HG02840 (cell line): ENCODE data around the gene SLK.
A peak's percentile ranks its signal among the peaks of the same experiment; 100 is the strongest.

ENCODE experiments used
- ATAC-seq: cut with Tn5 transposase; IDR thresholded peaks from one replicate; pipeline ENCODE4 v1.9.1; 2021; ENCODE audit warnings: mild to moderate bottlenecking, moderate library complexity, moderate number of reproducible peaks; ENCODE audit not compliant: unreplicated experiment, low FRiP score

Gene SLK

GRCh38 chr10:103939522-103939921, 27.4 kb upstream of the SLK start:
- no peak for ATAC-seq

- no peak for ATAC-seq
Measured at GRCh38 chr10:103941801-103942200, 25.1 kb upstream of the SLK start.

GRCh38 chr10:103942866-103943265, 24.1 kb upstream of the SLK start:
- ATAC-seq, result no peak

GRCh38 chr10:103947799-103948516, 19.0 kb upstream of the SLK start:
- no peak for ATAC-seq

- ATAC-seq, result no peak
Measured at GRCh38 chr10:103949728-103950127, 17.2 kb upstream of the SLK start.

GRCh38 chr10:103951183-103951582, 15.8 kb upstream of the SLK start:
- ATAC-seq, result no peak

DNA sequence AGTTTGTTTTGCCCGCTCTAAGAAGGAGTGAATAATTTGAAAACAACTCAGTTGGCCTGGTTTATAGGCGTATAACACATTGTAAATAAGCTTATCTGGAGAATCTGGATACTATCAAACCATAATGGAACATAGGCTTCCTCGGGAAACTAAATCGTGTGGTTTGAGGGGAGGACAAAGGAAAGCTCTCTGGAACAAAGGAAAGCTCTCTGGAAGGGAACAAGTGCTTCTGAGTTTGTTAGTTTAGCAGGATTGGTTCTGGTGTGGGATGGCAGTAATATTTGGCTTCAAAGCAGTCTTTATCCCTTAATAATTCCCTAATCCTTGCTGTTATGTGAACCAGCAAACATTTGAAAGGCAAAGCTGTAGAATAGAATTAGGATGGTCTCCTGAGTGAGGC, 15.0 kb upstream of the SLK start:
- ATAC-seq, result no peak

DNA sequence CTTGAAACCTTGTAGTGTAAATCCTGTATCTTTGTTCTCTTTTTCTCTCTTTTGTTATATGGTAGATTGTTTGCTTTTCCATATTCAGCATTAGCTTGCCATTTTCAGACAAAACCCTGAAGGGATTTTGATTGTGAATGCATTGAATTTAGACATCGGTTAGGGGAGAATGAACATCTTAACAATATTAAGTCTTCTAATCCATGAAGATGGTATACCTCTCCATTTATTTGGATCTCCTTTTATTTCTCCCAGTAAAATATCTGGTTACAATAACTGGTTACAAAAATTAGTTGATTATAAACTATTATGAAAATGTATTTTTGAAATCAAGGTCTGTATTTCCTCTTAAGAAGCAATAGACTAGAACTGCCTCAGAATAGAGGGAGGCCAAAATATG, 12.4 kb upstream of the SLK start:
- ATAC-seq, result no peak

DNA sequence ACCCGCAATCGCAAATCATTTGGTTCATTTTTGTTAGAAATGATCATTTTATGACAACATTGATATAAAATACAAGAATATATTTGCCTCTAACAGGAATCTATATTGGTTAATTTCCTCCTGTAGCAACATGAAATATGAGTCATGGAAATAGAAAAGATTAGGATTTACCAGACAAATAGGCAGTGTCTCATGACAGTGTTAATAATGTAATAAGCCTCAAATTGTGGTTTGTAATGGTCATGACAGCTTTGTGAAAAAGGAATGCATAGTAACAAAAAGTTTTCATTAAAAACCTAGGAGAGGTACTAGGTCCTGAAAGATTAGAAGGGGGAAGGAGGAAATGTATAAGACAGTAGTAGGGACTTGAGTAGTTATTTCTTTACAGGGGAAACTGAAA, 7.9 kb upstream of the SLK start:
- no peak for ATAC-seq

DNA sequence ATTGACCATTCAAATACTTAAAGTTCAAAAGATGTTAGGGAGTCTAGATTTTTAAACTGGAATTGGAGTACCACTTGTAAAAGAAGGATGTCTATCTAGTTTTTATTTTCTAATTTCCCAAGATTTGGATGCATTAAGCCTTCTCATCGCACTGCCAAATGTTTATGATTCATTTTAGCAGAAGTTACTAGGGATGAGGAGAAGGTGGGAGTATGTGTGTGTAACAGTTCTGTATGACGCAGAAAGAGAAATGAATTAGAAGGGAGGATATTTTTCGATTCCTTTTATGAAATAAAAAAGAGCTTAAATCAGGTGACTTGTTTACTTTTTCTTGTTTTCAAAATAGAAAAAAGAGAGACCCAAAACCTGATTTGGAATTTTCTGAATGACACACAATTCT, 6.8 kb upstream of the SLK start:
- no peak for ATAC-seq

DNA sequence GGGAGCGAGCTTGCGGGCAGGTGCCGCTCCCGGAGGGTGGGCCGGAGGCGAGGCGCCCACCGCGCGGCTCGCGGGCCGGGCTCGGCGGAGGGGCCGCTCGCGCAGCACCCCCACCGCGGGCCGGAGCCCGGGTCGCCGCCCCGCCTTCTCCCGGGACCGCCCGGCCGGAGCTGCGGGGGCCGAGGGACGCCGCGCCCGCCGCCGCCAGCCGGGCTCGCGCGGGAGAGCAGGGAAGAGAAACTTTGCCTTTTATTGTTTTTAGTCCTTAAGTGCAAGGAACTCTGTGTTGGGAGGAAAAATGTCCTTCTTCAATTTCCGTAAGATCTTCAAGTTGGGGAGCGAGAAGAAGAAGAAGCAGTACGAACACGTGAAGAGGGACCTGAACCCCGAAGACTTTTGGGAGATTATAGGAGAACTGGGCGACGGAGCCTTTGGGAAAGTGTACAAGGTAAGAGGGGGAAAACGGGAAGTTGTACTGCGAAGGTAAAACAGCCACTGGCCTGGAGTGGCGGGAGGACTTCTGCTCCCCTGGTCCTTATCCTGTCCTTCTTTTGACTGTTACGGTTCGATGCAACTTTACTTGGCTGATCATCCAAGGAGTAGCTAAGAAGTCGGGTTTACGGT, 620 bp downstream of the SLK start:
- peak; percentile 43 for ATAC-seq

- no peak for ATAC-seq
Measured at GRCh38 chr10:103968441-103969391, 1.8 kb downstream of the SLK start.

GRCh38 chr10:103969436-103969835, 2.5 kb downstream of the SLK start:
- ATAC-seq, result no peak

DNA sequence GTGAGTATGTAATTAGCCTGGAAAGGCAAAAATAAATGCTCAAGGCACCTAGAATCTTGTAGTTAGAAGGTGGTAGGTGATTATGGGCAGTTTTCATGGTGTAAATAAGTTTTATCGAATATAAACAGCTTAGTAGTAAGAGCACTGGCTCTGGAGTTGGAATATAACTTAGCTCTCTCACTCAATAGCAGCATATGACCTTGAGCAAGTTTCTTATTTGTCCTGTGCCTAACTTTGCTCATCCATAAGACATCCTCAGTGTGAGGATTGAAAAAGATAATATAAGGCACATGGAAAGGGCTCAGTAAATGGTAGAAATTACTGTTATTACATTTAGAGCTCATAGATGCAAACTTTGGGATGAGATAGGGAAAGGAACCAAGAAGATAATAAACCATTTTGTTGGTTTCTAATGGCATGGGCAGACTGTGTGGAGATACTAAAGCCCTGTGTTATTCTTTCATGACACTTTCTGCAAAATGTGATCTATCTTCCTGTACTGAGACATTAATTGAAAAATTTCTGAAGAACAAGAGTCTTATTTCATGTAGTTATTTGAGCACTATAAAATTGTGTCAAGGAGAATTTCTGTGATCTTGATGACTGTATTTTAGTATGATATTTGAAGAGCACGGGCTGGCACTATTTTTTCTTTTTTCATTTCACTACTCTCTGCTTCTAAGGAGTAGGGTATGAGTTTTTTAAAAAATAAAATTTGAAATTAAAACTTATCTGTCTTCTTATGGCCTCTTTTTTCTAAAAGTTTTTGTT, 3.1 kb downstream of the SLK start:
- ATAC-seq, result no peak

GRCh38 chr10:103975169-103975568, 8.2 kb downstream of the SLK start:
- no peak for ATAC-seq

DNA sequence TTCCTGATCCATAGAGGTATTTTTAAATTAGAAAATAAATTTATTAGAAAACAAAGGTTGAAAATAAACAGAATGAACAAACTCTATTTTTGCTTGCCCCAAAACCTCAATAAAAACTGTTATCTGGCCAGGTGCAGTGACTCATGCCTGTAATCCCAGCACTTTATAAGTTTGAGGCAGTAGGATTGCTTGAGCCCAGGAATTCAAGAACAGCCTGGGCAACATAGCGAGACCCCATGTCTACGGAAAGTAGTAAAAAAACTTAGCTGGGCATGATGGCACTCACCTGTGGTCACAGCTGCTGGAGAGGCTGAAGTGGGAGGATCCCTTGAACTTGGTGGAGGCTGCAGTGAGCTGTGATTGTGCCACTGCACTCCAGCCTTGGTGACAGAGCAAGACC, 10.3 kb downstream of the SLK start:
- no peak for ATAC-seq

DNA sequence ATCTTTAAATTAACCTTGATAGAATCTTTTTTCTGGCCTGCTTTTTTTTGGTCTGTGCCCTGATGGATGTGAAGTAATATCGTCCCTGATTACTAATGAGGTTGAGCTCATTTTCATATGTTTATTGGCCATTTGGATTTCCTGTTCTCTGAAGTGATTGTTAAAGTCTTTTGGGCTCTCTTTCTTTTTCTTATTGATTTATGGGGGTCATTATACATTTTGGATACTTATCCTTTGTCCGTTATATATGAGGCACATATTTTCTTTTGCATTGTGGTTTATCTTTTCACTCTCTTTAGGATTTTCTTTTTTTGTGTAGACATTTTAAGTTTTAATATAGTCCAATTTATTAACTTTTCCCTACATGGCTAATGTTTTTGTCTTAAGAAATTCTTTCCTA, 12.6 kb downstream of the SLK start:
- no peak for ATAC-seq

DNA sequence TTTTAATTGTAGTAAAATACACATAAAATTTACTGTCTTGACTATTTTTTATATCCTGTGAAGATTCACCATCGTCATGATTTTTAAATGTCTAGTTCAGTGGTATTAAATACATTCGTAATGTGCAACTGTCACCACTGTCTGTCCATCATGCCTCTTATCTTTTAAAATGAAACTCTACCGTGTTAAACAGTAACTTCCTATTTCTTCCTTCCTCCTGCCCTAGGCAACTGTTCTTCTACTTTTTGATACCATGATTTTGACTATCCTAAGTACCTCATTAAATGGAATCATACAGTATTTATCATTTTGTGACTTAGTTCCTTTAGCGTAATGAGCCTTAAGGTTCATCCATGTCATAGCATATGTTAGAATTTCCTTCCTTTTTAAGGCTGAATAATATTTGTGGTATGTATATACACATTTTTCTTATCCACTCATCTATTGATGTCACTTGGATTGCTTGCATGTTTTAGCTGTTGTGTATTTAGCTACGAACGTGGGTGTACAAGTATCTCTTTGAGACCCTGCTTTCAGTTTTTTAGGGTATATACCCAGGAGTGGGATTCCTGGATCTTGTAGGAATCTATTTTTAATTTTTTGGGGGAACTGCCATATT, 13.5 kb downstream of the SLK start:
- ATAC-seq, result no peak

DNA sequence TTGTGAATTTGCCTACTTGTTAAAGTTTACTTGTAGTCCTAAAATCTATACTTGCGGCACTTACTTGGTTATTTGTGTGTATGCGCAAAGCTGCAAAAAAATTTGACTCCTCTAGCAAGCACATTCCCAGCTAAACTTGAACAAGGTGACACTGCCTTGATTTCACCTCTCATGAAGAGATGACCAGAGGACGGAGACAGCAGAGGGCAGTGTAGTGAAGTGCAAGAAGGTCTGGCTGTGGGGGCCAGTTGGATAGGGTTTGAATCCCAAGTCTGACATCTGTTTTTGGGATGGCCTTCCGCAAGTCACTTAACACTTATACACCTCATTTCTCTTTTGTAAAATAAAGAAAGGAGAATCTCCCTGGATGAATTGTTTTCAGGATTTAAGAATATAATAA, 15.7 kb downstream of the SLK start:
- no peak for ATAC-seq

GRCh38 chr10:103983367-103983911, 16.5 kb downstream of the SLK start:
- peak; percentile 82 for ATAC-seq
